AG04449 (cell line): ENCODE data around the gene TBCK.

ENCODE experiments used
- CTCF ChIA-PET: fragments of 350-600 bp; formaldehyde crosslinking; extraction: SDS; loops from one replicate; lab custom pipeline; 2021; ENCODE audit warnings: antibody characterized with exemption; lab: Yijun Ruan, JAX
- POLR2A ChIA-PET: fragments of 400-600, 350-600 bp; formaldehyde crosslinking; extraction: SDS; loops from one replicate; lab custom pipeline; 2020; ENCODE audit warnings: antibody characterized with exemption, inconsistent platforms; lab: Yijun Ruan, JAX
- DNase-seq: peaks from one replicate; pipeline ENCODE4 v3.0.0-alpha.2; 2010; ENCODE audit warnings: low read depth, low spot score
- H3K4me3 ChIP-seq: 2 replicates; pipeline ENCODE4 v1.5.1; 2011; ENCODE audit warnings: low read depth, mild to moderate bottlenecking, control low read depth, low read length
- CTCF ChIP-seq: IDR thresholded peaks from one replicate; pipeline ENCODE4 v1.5.1; 2011; ENCODE audit warnings: mild to moderate bottlenecking, moderate library complexity, low read length, control low read depth, inconsistent platforms; ENCODE audit not compliant: insufficient read depth; ENCODE audit errors: missing control alignments

TBCK gene

DNA sequence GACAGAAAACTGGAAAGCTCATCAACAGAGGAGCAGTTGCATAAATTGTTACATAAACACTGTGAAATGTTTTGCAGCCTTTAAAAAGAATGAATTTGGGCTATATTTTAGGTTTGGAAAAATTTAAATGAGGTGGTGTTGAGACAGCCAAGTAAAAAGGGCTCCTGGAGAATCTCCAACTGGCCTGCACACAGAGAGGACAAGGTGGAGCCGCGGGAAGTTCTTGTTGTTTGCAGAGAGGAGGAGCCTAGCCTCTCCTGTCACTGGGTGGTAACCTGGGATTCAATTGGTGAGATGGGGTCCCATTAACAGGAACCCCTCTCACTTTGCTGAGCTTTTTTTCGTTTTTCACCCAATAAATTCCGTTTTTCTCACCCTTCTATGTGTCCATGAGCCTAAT, 39.2 kb upstream of the TBCK start:
- POLR2A ChIA-PET, result no interaction called here
- TF ChIP-seq CTCF, result no peak
- no peak for DNase-seq
- CTCF ChIA-PET, result interaction anchor here (0.9 to 1.4 kb wide), 3 partner anchors 11 to 453 kb away, joined by 3 to 5 read pairs (median 4); no protein-coding TSS in a partner anchor
- no peak overlapping the region for H3K4me3 ChIP-seq

- TF ChIP-seq CTCF, result no peak
- no peak for DNase-seq
- CTCF ChIA-PET, result interaction anchor here (0.7 to 1.4 kb wide), 2 partner anchors 9 to 563 kb away, joined by 3 to 5 read pairs; no protein-coding TSS in a partner anchor
- POLR2A ChIA-PET, result no interaction called here
- H3K4me3 ChIP-seq, result no peak overlapping the region
Observed at GRCh38 chr4:106353786-106354185, 37.8 kb upstream of the TBCK start.

DNA sequence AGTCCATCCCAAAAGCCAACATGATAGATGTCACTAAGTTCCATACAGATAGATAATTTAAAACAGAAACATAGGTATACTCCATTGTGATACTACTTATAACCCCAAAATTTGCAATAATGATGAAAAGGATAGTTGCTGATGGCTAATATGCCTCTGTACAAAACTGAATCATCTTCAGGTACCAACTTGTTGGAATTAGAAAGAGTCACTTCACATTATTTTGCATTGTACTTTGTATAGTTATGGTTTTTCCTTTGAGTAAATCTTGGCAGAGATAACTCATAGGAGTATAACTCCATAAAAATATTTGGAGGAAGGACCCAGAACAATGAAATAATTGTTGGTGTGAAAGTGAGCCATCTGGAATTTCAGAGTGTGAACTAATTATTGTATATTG, 35.0 kb upstream of the TBCK start:
- TF ChIP-seq CTCF, result no peak
- CTCF ChIA-PET, result interaction anchor here (1.4 kb wide), 1 partner anchor 152 kb away, joined by 3 read pairs; no protein-coding TSS in a partner anchor
- H3K4me3 ChIP-seq, result no peak overlapping the region
- POLR2A ChIA-PET, result no interaction called here
- DNase-seq, result no peak

DNA sequence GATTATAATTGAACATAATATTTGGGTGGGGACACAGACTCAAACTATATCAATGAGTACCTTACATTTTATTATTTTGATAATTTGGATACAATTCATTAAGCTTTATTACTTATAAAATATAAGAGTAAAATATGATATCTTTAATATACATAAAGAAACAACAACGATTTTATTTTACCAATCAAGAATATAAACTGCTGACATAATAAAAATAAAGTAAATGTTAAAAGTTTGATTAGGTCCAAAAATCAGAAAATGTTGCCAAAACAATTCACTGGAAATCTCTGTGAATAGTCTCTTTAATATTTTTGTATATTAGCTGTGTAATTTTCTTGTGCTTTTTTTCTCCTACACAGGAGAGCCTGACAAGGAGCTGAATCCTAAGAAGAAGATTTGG, 31.2 kb upstream of the TBCK start:
- POLR2A ChIA-PET, result no interaction called here
- no peak overlapping the region for H3K4me3 ChIP-seq
- CTCF ChIA-PET, result interaction anchor here (1.6 kb wide), 1 partner anchor 16 kb away, joined by 3 read pairs; no protein-coding TSS in a partner anchor
- DNase-seq, result no peak
- TF ChIP-seq CTCF, result no peak

- DNase-seq, result no peak
- CTCF ChIA-PET, result interaction anchor here (0.7 to 2.7 kb wide), 6 partner anchors 10 to 78 kb away, joined by 3 to 7 read pairs (median 4); partner anchors contain the start of gene GIMD1
Observed at GRCh38 chr4:106344647-106344970, 28.6 kb upstream of the TBCK start.

More at GRCh38 chr4:106344647-106344970, 28.6 kb upstream of the TBCK start:
- no peak overlapping the region for H3K4me3 ChIP-seq
- POLR2A ChIA-PET, result no interaction called here
- no peak for TF ChIP-seq CTCF
